SW 1271 (cell line): ENCODE measurements around the gene SIGLEC12.

Experiments used
- DNase-seq, 2 experiments: peaks; one replicate each; lab custom pipeline; 2025; lab: John Stamatoyannopoulos, UW

The SIGLEC12 gene

GRCh38 chr19:51501594-51502263 is at the start of gene SIGLEC12:
Gene SIGLEC12, minus strand, starts transcription at chr19:51501800. Its CDS starts 67 bp downstream, at chr19:51501733.
- DNase-seq, result no peak

- no peak for DNase-seq
These were observed 49.5 kb upstream of the SIGLEC12 start for GRCh38 chr19:51550848-51551672.

- DNase-seq, result no peak
These were observed 48.1 kb upstream of the SIGLEC12 start for GRCh38 chr19:51549533-51550324.

- DNase-seq, result no peak
These were observed 47.3 kb upstream of the SIGLEC12 start for GRCh38 chr19:51548891-51549305.

- DNase-seq, result no peak
These were observed 46.6 kb upstream of the SIGLEC12 start for GRCh38 chr19:51548213-51548651.

- no peak for DNase-seq
These were observed 46.0 kb upstream of the SIGLEC12 start for GRCh38 chr19:51547397-51548212.

- peak in 1 of 2 experiments; percentile 6 for DNase-seq
These were observed 45.2 kb upstream of the SIGLEC12 start for GRCh38 chr19:51546650-51547396.

- no peak for DNase-seq
These were observed 44.6 kb upstream of the SIGLEC12 start for GRCh38 chr19:51546107-51546649.

- no peak for DNase-seq
These were observed 42.4 kb upstream of the SIGLEC12 start for GRCh38 chr19:51544038-51544437.

GRCh38 chr19:51542699-51543098 is 41.1 kb upstream of the SIGLEC12 start:
- DNase-seq, result no peak

GRCh38 chr19:51541458-51542357 is 40.1 kb upstream of the SIGLEC12 start:
- DNase-seq, result no peak

GRCh38 chr19:51539821-51540366 is 38.3 kb upstream of the SIGLEC12 start:
- DNase-seq, result no peak

- no peak for DNase-seq
These were observed 33.9 kb upstream of the SIGLEC12 start for GRCh38 chr19:51535535-51535934.

GRCh38 chr19:51531349-51532315 is 30.0 kb upstream of the SIGLEC12 start, which contains the start of gene SIGLEC6:
Gene SIGLEC6, minus strand, starts transcription at chr19:51531670. Its CDS starts 22 bp downstream, at chr19:51531648.
- no peak for DNase-seq

GRCh38 chr19:51530616-51531015 is 29.0 kb upstream of the SIGLEC12 start:
- no peak for DNase-seq

- DNase-seq, result no peak
These were observed 27.7 kb upstream of the SIGLEC12 start for GRCh38 chr19:51529301-51529700.

- no peak for DNase-seq
These were observed 24.1 kb upstream of the SIGLEC12 start for GRCh38 chr19:51525651-51526050.
